Dedifferentiated amniotic fluid mesenchymal stem cell (primary cell): ENCODE data around the gene NELFE.
"Not testable (repeated sequence)": the region's sequence is repeated elsewhere in the genome, so short reads cannot be mapped to it uniquely, and the experiment has no call there.

Experiments used
- DNase-seq: peaks from one replicate; pipeline ENCODE4 v3.0.0-alpha.2; 2016; ENCODE audit errors: extremely low spot score

NELFE gene

DNA sequence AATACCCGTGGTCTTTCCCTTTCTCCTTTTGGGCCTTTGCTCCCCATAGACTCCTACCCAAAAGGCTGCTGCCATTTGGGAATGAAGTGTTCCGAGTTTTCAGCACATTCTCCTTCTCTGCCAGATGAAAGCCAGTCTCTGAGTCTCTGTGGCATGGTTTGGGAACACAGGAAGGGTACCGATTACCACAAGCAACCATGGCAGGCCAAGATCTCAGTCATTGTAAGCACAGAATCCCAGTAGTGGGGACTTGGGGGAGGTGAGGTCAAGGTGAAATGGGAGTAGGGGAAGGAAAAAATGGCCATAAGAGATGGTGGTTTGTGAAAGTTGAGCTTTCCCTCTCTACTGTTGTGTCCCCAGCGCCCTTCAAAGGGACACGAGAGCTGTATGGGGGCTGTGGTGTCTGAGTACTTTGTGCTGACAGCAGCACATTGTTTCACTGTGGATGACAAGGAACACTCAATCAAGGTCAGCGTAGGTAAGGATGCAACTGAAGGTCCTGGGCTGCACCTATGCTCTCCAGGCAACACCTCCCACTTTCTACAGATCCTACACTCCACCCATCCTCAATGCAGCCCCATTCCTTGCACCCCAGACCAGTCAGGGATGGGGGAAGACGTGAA is 8.7 kb downstream of the NELFE start:
- no peak for DNase-seq

DNA sequence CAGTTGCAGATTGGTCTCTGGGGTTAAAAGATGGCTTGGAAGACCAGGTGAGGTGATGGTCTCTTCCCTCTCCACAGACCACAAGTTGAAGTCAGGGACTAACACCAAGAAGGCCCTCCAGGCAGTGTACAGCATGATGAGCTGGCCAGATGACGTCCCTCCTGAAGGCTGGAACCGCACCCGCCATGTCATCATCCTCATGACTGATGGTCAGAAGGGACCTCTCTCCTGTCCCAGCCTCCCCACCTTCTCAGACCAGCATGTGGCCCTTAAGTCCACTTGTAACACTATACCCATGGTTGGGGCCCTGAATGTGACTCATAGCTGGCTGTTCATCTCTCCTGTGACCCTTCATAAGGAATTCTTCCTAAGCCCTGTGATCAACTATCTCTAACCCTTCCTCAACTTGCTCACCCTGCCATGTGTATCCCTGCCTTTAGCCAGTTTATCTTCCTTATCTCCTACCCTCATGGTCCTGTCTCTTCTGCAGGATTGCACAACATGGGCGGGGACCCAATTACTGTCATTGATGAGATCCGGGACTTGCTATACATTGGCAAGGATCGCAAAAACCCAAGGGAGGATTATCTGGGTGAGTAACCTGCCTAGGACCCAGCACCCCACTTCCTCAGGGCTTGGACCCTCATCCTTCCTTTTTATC is 9.9 kb downstream of the NELFE start:
- no peak for DNase-seq

DNA sequence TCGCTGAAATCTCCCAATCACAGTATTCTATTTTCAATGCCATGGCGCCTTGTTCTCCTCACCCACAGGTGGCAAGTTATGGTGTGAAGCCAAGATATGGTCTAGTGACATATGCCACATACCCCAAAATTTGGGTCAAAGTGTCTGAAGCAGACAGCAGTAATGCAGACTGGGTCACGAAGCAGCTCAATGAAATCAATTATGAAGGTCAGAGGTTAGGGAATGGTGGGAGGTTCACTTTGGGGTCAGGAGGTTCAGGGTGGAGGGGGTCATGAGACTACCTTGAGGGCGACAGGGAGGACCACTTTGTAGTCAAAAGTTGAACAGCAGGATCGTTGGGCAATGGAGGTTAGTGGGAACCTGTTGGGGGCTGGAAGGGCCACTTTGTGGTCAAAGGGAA is 10.5 kb downstream of the NELFE start:
- DNase-seq: no peak

DNA sequence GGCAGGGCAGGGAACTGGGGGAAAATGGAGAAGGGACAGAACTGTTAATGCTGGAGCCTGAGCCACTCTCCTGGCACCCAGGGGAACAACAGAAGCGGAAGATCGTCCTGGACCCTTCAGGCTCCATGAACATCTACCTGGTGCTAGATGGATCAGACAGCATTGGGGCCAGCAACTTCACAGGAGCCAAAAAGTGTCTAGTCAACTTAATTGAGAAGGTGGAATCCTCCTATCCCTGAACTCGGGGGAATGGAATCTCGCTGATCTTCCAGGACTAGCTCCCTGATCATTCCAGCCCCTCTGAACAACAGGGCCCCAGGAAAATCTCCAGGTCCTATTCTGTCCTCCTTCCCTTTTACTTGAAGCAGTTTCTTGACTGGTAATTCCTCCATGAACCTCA is 10.9 kb downstream of the NELFE start:
- no peak for DNase-seq

DNA sequence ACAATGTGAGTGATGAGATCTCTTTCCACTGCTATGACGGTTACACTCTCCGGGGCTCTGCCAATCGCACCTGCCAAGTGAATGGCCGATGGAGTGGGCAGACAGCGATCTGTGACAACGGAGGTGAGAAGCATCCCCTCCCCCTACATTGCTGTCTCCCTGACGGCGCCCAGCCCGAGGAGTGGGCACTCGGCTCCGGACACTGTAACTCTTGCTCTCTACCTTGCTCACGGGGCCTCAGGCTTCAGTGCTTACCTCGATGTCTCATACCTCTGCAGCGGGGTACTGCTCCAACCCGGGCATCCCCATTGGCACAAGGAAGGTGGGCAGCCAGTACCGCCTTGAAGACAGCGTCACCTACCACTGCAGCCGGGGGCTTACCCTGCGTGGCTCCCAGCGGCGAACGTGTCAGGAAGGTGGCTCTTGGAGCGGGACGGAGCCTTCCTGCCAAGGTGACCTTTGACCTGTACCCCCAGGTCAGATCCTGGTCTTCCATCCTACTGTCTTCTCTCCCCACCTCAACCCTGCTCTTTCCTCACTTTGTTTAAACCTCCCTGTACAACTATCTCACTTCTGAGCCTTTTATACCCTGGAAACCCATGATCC is 11.6 kb downstream of the NELFE start:
- DNase-seq: no peak

DNA sequence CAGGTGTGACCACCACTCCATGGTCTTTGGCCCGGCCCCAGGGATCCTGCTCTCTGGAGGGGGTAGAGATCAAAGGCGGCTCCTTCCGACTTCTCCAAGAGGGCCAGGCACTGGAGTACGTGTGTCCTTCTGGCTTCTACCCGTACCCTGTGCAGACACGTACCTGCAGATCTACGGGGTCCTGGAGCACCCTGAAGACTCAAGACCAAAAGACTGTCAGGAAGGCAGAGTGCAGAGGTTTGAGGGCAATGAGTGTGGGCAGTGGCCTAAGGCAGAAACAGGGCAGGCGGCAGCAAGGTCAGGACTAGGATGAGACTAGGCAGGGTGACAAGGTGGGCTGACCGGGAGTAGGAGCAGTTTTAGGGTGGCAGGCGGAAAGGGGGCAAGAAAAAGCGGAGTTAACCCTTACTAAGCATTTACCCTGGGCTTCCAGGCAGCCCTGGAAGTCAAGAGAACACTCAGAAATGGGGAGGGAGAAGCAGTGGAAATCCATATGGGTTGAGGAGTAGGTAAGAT is 12.3 kb downstream of the NELFE start:
- no peak for DNase-seq

DNA sequence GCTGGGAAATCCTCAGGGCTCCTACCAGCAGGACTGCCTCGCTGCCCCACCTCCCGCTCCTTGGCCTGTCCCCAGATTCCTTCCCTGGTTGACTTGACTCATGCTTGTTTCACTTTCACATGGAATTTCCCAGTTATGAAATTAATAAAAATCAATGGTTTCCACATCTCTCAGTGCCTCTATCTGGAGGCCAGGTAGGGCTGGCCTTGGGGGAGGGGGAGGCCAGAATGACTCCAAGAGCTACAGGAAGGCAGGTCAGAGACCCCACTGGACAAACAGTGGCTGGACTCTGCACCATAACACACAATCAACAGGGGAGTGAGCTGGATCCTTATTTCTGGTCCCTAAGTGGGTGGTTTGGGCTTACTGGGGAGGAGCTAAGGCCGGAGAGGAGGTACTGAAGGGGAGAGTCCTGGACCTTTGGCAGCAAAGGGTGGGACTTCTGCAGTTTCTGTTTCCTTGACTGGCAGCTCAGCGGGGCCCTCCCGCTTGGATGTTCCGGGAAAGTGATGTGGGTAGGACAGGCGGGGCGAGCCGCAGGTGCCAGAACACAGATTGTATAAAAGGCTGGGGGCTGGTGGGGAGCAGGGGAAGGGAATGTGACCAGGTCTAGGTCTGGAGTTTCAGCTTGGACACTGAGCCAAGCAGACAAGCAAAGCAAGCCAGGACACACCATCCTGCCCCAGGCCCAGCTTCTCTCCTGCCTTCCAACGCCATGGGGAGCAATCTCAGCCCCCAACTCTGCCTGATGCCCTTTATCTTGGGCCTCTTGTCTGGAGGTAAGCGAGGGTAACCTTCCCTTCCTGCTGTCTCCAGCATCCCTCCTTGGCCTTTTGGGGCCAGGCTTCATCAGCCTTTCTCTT is 13.0 kb downstream of the NELFE start, which contains the start of gene CFB:
Gene CFB, plus strand, starts transcription at position 589 of the 863 bp plus-strand sequence. Its CDS starts 127 bp downstream, at position 716.
- DNase-seq: peak; percentile 81

DNA sequence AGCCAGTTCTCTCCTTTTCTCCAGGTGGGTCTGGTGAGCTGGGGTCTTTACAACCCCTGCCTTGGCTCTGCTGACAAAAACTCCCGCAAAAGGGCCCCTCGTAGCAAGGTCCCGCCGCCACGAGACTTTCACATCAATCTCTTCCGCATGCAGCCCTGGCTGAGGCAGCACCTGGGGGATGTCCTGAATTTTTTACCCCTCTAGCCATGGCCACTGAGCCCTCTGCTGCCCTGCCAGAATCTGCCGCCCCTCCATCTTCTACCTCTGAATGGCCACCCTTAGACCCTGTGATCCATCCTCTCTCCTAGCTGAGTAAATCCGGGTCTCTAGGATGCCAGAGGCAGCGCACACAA is 13.6 kb downstream of the NELFE start:
- DNase-seq: no peak

DNA sequence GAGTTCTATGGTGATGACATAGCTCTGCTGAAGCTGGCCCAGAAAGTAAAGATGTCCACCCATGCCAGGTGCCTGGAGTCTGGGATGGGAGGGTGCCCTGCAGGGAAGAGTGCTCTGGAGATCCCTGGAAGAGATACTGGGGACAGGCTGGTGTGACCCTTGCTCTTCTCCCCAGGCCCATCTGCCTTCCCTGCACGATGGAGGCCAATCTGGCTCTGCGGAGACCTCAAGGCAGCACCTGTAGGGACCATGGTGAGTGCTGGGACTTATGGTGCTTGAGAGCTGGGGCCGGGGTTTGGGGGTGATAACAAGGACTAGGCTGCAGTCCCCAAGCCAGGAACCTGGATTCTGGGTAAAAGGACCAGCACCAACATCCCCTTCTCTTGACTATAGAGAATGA is 15.0 kb downstream of the NELFE start:
- no peak for DNase-seq

DNA sequence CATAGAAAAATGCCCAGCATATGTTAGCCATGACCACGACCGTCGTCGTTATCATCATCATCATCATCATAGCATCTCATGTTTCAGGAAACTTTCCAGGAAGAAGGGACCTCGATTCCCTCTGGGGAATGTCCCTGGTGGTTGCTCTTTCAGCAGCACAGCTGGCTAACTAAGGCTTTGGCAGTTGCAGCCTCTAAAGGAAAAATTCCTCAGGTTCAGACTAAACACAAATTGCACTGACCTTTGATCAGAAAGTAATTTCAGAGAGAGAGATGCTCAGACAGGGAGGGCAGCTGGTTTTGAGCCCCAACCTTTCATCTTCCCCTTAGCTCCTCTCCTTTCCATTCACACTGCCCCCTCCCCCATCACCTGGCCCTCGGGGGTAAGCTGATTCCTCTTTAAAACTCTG is 18.5 kb downstream of the NELFE start:
- DNase-seq: no peak

DNA sequence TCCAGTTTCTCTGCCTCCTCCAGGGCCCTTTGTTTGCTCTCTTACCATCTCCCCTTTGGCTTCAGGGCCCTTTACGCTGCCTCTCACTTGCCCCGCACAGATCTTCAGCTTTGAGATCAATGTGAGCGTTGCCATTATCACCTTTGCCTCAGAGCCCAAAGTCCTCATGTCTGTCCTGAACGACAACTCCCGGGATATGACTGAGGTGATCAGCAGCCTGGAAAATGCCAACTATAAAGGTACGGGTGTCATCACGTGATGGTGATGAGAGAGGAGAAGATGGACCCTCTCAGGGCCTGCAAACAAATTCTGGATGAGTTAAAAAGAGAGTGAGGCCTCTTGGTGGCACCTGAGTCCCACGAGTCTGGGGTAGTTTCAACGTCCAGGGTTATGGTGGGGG is 22.9 kb downstream of the NELFE start:
- DNase-seq: no peak

DNA sequence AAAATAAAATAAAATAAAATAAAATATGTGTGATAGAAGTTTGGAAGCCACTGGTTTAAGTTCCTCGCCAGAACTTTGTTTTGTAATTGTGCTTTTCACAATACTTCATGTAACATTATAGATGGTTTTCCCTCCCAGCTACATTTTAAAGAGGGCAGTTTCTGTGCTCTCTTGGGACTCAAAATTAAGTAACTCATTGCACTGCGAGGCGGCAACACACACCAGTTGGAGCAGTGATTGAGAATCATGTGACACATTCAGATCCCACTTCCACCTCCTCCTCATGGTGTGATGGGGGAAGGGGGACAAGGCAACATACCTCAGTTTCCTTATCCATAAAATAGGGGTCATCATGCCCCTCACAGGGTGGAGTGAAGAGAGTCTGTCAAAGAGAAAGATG is 23.8 kb downstream of the NELFE start:
- no peak for DNase-seq

DNA sequence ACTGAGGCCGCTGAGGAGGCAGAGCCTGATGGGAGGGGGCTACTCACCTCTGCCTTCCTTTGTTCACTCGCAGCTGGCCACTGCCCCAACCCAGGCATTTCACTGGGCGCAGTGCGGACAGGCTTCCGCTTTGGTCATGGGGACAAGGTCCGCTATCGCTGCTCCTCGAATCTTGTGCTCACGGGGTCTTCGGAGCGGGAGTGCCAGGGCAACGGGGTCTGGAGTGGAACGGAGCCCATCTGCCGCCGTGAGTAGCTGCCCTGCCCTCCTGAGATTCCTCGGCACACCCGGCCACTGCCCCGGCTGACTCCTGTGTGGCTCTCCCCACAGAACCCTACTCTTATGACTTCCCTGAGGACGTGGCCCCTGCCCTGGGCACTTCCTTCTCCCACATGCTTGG is 25.2 kb downstream of the NELFE start:
- DNase-seq: no peak

DNA sequence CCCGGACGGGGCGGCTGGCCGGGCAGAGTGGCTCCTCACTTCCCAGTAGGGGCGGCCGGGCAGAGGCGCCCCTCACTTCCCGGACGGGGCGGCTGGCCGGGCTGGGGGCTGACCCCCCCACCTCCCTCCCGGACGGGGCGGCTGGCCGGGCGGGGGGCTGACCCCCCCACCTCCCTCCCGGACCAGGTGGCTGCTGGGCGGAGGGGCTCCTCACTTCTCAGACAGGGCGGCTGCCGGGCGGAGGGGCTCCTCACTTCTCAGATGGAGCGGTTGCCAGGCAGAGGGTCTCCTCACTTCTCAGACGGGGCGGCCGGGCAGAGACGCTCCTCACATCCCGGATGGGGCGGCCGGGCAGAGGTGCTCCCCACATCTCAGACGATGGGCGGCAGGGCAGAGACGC is 26.6 kb downstream of the NELFE start:
- DNase-seq: not testable (repeated sequence)

DNA sequence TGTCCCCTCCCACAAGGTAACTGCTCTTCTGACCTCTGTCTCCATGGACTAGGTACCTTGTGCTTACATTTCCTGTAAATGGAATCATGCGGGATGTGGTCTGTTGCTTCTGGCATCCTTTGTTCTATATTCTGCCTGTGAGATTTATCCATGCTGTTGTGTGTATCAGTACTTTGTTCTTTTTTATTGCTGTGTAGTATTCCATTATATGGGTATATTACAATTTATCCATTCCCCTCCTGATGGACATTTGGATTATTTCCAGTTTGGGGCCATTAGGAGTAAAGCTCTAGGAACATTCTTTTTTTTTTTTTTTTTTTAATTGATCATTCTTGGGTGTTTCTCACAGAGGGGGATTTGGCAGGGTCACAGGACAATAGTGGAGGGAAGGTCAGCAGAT is 27.8 kb downstream of the NELFE start:
- no peak for DNase-seq

DNA sequence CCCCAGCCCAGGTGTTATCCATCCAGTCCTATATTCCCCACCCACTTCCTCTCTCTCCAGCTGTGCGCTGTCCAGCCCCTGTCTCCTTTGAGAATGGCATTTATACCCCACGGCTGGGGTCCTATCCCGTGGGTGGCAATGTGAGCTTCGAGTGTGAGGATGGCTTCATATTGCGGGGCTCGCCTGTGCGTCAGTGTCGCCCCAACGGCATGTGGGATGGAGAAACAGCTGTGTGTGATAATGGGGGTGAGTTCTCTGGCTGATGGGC is 30.2 kb downstream of the NELFE start:
- DNase-seq: no peak

DNA sequence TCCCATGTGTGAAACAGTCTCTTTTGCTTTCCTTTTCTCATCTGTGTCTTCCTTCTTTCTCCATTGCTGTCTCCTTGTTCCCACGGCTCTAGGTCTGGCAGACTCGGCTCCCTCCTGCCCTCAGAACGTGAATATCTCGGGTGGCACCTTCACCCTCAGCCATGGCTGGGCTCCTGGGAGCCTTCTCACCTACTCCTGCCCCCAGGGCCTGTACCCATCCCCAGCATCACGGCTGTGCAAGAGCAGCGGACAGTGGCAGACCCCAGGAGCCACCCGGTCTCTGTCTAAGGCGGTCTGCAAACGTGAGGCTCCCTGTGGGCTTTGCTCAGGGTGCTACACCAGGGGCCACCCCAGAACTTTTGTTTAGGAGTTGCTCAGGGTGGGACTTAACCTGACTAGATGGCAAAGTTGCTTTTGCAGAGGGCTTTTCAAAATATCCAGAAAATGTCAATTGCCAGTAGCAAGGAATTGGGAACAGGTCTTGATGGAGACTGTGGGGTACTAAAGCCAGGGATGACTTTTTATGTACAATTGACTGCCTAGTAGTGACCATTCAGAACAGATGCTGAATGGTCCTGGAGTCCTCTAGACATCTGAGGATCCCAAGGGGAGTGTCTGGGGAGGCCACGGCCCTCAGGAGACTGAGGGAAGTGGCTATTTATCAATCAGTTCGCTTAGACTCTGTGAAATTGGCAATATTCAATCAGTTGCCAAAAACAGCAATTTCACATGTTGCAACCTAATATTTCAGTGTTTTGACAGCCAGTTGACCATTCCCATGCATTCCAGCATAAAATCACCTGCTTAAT is 30.7 kb downstream of the NELFE start:
- no peak for DNase-seq

DNA sequence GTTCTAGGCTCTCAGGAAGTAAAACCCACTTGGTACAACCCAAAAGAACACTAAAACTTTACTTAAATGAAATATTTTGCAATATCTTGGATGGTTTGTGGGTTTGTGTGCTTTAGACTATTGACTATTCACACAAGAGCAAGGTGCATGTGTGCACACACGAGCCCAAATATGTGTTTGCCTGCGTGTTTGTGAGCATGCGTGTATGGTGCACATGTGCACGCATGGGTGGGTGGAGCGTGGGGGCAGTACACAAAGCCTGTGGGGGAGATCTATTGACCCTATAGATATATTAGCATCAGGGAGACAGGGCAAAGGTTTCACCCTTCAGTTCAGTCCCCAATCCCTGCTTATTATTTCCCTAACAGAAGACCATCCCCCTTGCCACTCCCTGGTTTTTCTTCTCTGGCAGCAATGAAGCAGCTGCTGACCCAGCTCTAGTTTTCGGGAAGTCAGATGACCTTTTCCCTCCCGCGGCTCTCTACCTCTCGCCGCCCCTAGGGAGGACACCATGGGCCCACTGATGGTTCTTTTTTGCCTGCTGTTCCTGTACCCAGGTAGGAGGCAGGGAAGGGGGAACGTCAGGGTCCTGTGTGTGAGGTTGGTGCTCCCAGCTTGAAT is 31.4 kb downstream of the NELFE start, which contains the start of gene C2:
Gene C2, plus strand, starts transcription at position 476 of the 621 bp plus-strand sequence. Its CDS starts 36 bp downstream, at position 512.
- no peak for DNase-seq

DNA sequence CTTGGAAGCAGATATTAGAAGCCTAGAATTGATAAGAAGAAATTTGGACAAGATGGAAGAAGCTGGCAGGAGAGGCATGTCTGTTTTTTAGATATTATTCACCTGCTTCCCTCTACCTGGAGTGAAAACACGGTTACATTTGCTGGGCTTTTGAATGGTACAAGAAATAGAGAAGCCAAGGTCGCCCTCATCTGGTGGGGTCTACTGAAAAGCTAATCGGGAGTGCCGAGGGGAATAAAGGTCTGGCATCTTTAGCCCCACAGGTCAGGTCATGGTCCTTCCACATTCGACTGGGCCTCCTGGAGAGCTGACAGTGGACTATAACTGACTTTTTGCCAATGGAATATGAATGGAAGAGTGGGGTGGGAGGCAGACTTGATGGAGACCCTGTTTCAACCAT is 35.8 kb downstream of the NELFE start:
- DNase-seq: no peak

DNA sequence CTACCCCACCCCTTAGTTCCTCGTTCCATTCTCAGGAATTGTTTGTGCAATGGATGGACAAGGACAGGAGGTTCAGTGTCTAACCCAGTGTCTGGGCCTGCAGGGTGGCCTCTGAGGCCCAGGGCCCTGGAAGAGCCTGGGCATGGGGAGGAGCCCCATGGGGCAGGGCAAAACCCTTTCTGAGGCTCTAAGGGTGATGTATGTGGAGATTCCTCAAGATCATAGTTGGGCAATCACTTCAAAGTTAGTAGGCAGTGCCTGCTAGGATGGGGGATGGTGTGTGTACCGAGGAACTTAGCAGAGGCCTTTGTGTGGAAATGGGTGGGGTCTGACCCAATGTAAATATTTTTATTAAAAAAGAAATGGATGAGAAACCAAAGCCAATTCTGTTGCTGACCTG is 38.0 kb downstream of the NELFE start:
- no peak for DNase-seq

DNA sequence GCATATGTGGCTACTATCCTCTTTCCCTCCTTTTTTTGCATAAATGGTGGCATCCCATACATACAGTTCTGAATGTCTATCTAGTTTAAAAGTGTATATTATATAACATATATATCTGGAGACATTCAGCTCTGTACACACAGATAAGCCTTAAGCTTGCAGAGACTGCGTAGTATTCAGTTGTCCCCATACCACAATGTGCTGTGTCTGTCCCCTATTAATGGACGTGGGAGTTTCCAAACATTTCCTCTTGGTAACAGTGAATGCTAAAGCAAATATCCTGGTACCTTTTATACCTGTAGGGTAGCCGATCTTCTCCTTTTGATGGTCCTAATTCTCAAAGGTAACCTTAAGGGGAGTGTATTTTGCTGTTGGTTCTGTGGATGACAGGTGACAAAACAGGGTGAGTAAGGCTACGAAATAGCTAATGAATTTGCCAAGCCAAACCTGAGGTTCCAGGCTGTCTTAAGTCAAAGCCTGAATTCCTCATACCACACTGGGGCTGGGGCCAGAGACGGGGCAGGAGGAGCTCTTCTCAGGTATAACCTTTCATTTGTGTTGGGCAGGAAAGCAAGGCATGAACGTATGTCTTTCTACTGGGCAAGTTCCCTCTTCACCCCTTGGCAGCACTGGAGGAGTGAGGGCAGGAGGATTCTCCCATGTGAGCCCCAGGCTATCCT is 39.0 kb downstream of the NELFE start:
- DNase-seq: no peak
